ENCODE results near the gene JMJD4. TPM values are rescaled to one million over a fixed set of nuclear protein-coding genes. Genes with fewer than 3 reads are reported as not detected.

The JMJD4 gene
- total and polyA plus RNA-seq, 2 experiments from 2014 or later: 30.1 to 42.3 TPM

- no peak for TF ChIP-seq CTCF (IDR thresholded peaks at IDR 0.05; ENCODE audit: low read depth, low read length)
- Histone ChIP-seq H3K4me1 (ENCODE audit: low read depth) (peaks cover 12% of the 10 kb centered on the region), H3K36me3 (peaks cover 15% of the 10 kb centered on the region), H3K4me3 (no peak overlapping the region), H3K27ac (peak overlapping the region; percentile 65), H3K27me3 (no peaks in the 10 kb centered on the region), H3K9me3 (ENCODE audit: low read depth) (no peaks in the 10 kb centered on the region)
- peak in 1 of 2 donors; percentile 83 for DNase-seq (ENCODE audit: low read depth in 1 of 2, low spot score in 1 of 2)
Observed at GRCh38 chr1:227759341-227760300, 24.5 kb upstream of the JMJD4 start.

- H3K27ac ChIP-seq: peak overlapping the region; percentile 65
Observed at GRCh38 chr1:227758366-227758765, 23.3 kb upstream of the JMJD4 start.

GRCh38 chr1:227757781-227758180 is 22.7 kb upstream of the JMJD4 start:
- Histone ChIP-seq H3K27me3 (no peaks in the 10 kb centered on the region), H3K9me3 (ENCODE audit: low read depth) (no peaks in the 10 kb centered on the region), H3K27ac (peak overlapping the region; percentile 65), H3K4me3 (no peak overlapping the region), H3K36me3 (peaks cover 15% of the 10 kb centered on the region), H3K4me1 (ENCODE audit: low read depth) (peaks cover 11% of the 10 kb centered on the region)
- no peak for TF ChIP-seq CTCF (IDR thresholded peaks at IDR 0.05; ENCODE audit: low read depth, low read length)
- no peak for DNase-seq (ENCODE audit: low read depth in 1 of 2, low spot score in 1 of 2)

More at GRCh38 chr1:227758366-227758765, 23.3 kb upstream of the JMJD4 start:
- peaks cover 12% of the 10 kb centered on the region for H3K4me1 ChIP-seq (ENCODE audit: low read depth)
- TF ChIP-seq CTCF (IDR thresholded peaks at IDR 0.05; ENCODE audit: low read depth, low read length): no peak
- peaks cover 15% of the 10 kb centered on the region for H3K36me3 ChIP-seq
- no peaks in the 10 kb centered on the region for H3K27me3 ChIP-seq
- H3K9me3 ChIP-seq (ENCODE audit: low read depth): no peaks in the 10 kb centered on the region
- peak in 1 of 2 donors; percentile 45 for DNase-seq (ENCODE audit: low read depth in 1 of 2, low spot score in 1 of 2)
- H3K4me3 ChIP-seq: no peak overlapping the region

- Histone ChIP-seq H3K27me3 (no peaks in the 10 kb centered on the region), H3K36me3 (peaks cover 15% of the 10 kb centered on the region)
- TF ChIP-seq CTCF (IDR thresholded peaks at IDR 0.05; ENCODE audit: low read depth, low read length): no peak
Observed at GRCh38 chr1:227756172-227756959, 21.3 kb upstream of the JMJD4 start.

GRCh38 chr1:227754958-227755357 is 19.9 kb upstream of the JMJD4 start:
- Histone ChIP-seq H3K27me3 (no peaks in the 10 kb centered on the region), H3K4me1 (ENCODE audit: low read depth) (peaks cover 8% of the 10 kb centered on the region), H3K36me3 (peaks cover 11% of the 10 kb centered on the region), H3K4me3 (no peak overlapping the region), H3K9me3 (ENCODE audit: low read depth) (no peaks in the 10 kb centered on the region), H3K27ac (no peak overlapping the region)
- DNase-seq (ENCODE audit: low read depth in 1 of 2, low spot score in 1 of 2): no peak
- no peak for TF ChIP-seq CTCF (IDR thresholded peaks at IDR 0.05; ENCODE audit: low read depth, low read length)

More at GRCh38 chr1:227756172-227756959, 21.3 kb upstream of the JMJD4 start:
- Histone ChIP-seq H3K27ac (no peak overlapping the region), H3K4me1 (ENCODE audit: low read depth) (peaks cover 8% of the 10 kb centered on the region), H3K4me3 (no peak overlapping the region), H3K9me3 (ENCODE audit: low read depth) (no peaks in the 10 kb centered on the region)
- DNase-seq (ENCODE audit: low read depth in 1 of 2, low spot score in 1 of 2): peak in 1 of 2 donors; percentile 38
